GM18868 (cell line): Measurements from ENCODE around the gene AMFR.

Source experiments
- ATAC-seq: cut with Tn5 transposase; IDR thresholded peaks from one replicate; pipeline ENCODE4 v1.9.1; 2021; ENCODE audit warnings: mild to moderate bottlenecking, moderate library complexity; ENCODE audit not compliant: unreplicated experiment

The AMFR gene

DNA sequence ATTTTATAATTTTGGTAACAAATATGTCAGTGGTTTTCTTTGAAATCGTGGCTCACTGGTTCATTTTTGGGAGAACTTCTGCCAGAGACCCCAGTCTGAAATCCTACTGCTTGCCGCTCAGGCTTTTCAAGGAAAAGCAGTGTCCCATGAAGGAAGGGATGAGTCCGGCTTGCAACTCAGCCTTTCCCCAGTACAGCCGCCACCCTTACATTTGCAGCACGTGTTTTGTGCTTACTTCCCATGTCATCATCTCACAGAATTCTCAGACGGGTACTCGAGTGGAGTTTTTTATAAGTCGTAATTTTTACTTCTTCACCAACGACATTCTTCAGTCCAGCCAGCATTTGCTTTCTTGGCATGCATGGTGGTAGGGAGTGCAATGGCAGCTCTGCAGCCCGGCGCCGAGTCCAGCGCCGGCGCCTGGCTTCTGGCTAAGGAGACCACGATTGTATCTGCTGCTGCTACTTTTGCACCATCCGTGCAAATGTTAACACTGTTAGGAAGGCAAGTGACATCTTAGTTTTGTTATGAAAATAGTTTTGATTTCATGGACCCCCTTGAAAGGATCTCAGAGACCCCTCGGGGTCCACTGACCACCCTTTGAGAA is 111.0 kb downstream of the AMFR start:
- ATAC-seq, result no peak

DNA sequence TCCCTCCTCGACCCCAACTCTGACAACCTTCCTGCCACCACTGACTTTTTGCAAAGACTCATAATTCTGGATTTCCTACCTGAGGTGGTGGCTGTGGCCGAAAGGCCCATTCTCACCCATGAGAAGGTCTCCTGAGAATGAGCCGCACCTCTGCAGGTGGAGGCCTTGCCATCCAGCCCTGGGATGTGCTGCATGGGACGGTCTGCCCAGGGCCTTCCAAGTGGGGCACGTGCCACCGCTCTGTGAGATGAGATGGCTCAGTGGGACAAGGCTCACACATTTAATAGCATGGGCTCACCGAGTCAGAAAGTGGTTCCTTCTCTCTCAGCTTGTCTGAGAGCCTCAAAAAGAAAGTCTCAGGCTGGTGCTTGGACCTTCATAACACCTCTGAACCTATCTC is 112.8 kb downstream of the AMFR start:
- no peak for ATAC-seq

DNA sequence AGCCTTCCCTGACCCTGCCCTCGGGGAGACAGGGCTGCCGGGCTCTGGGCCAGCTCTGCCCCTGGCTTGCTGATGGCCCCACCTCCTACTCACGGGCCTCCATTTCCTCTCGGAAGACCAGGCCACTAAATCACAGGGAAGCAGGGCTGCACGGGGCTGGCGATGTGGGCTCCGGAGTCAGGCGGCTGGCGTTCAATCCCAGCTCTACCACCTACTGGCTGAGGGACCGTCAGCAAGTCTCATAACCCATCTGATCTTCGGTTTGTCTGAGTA is 113.4 kb downstream of the AMFR start:
- no peak for ATAC-seq
